Measurements from ENCODE around the gene RGMB. TPM values are rescaled to one million over a fixed set of nuclear protein-coding genes. Genes with fewer than 3 reads are reported as not detected.

Gene RGMB
- total RNA-seq, 1 experiment from 2014 or later = 19.3 TPM

DNA sequence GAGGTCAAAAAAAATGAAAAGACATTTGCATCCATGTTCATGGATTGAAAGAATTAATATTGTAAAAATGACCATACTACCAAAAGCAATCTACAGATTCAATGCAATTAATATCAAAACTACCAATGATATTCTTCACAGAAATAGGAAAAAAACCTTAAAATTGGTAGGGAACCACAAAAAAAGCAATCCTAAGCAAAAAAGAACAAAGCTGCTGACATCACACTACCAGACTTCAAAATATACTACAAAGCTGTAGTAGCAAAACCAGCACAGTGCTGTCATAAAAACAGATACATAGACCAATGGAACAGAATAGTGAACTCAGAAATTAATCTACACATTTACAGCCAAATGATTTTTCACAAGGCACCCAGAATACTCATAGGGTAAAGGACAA, 34.3 kb downstream of the RGMB start:
- Histone ChIP-seq H3K4me1 (ENCODE audit: insufficient read depth, low read length) (no peaks in the 10 kb centered on the region), H2BK20ac (ENCODE audit: low read depth, low read length, poor library complexity, severe bottlenecking) (no peak overlapping the region), H2AFZ (ENCODE audit: low read length) (no peak overlapping the region), H3K79me2 (ENCODE audit: insufficient read depth, low read length) (no peaks in the 10 kb centered on the region), H4K91ac (ENCODE audit: insufficient read length, low read depth, low read length) (no peak overlapping the region), H3K79me1 (ENCODE audit: insufficient read depth, low read depth, low read length, poor library complexity, severe bottlenecking) (no peaks in the 10 kb centered on the region), H3K23ac (ENCODE audit: insufficient read length, low read depth, low read length) (no peak overlapping the region), H4K5ac (ENCODE audit: insufficient read length, low read depth, low read length) (no peak overlapping the region), H3K18ac (ENCODE audit: insufficient read length, low read depth, low read length) (no peak overlapping the region), H3K27me3 (ENCODE audit: insufficient read depth, low read length) (no peaks in the 10 kb centered on the region), H4K20me1 (ENCODE audit: control insufficient read depth, insufficient read depth, insufficient read length) (no peaks in the 10 kb centered on the region), H3K14ac (ENCODE audit: insufficient read depth, low read length) (no peak overlapping the region), H2BK15ac (ENCODE audit: low read depth, low read length) (no peak overlapping the region), H2BK12ac (ENCODE audit: insufficient read length, low read depth, low read length) (no peak overlapping the region), H3K56ac (ENCODE audit: insufficient read length, low read depth, low read length) (no peak overlapping the region), H3K23me2 (ENCODE audit: insufficient read length, low read depth, low read length, poor library complexity, severe bottlenecking) (no peaks in the 10 kb centered on the region), H3K9ac (ENCODE audit: extremely low read depth, insufficient read length, low read length) (no peak overlapping the region), H4K8ac (replicated peaks; ENCODE audit: insufficient read length, low read depth, low read length) (no peak overlapping the region), H2BK120ac (ENCODE audit: low read depth, low read length, poor library complexity, severe bottlenecking) (no peak overlapping the region), H3T11ph (ENCODE audit: low read length) (no peak overlapping the region), H3K27ac (ENCODE audit: insufficient read length, low read depth, low read length) (no peak overlapping the region), H2BK5ac (ENCODE audit: insufficient read length, low read length) (no peak overlapping the region), H3K4ac (ENCODE audit: low read depth, low read length) (no peak overlapping the region), H2AK5ac (ENCODE audit: insufficient read length, low read length) (no peak overlapping the region), H3K9me3 (ENCODE audit: control insufficient read depth, low read depth, low read length) (no peaks in the 10 kb centered on the region), H3K4me2 (ENCODE audit: insufficient read depth, insufficient read length, low read length) (no peak overlapping the region)
- TF ChIP-seq, protein P1, sequence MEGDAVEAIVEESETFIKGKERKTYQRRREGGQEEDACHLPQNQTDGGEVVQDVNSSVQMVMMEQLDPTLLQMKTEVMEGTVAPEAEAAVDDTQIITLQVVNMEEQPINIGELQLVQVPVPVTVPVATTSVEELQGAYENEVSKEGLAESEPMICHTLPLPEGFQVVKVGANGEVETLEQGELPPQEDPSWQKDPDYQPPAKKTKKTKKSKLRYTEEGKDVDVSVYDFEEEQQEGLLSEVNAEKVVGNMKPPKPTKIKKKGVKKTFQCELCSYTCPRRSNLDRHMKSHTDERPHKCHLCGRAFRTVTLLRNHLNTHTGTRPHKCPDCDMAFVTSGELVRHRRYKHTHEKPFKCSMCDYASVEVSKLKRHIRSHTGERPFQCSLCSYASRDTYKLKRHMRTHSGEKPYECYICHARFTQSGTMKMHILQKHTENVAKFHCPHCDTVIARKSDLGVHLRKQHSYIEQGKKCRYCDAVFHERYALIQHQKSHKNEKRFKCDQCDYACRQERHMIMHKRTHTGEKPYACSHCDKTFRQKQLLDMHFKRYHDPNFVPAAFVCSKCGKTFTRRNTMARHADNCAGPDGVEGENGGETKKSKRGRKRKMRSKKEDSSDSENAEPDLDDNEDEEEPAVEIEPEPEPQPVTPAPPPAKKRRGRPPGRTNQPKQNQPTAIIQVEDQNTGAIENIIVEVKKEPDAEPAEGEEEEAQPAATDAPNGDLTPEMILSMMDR (conservative IDR thresholded peaks at IDR 0.05) = no peak
- DNase-seq = no peak
- no peak overlapping the region for H3K27ac Mint-ChIP-seq
- peaks cover 34 to 36% of the 10 kb centered on the region in 2 experiments for H3K9me3 Mint-ChIP-seq
- peaks cover 16 to 30% (median 18%) of the 10 kb centered on the region in 3 experiments for H3K36me3 Mint-ChIP-seq (ENCODE audit: insufficient read depth in 1 of 3, low read depth in 3 of 3)
- no peaks in the 10 kb centered on the region for H3K27me3 Mint-ChIP-seq (ENCODE audit: low read depth)
- no peaks in the 10 kb centered on the region for H3K4me1 Mint-ChIP-seq
- no peak overlapping the region for H3K4me3 Mint-ChIP-seq
